ENCODE results near the gene CARS2.

- TF ChIP-seq CTCF (IDR thresholded peaks at IDR 0.05) = no peak
- no peak for TF ChIP-seq POLR2A (IDR thresholded peaks at IDR 0.05)
These were observed 69.9 kb downstream of the CARS2 start for GRCh38 chr13:110636053-110636475.
